HEK293 (cell line): ENCODE measurements around the gene CIC.

Experiments used
- BCL11A ChIP-seq: fragments of 450-650 bp; formaldehyde crosslinking; IDR thresholded peaks from 2 replicates; pipeline ENCODE4 v1.5.1; 2016; ENCODE audit warnings: low read depth, missing biosample characterization, missing genetic modification characterization
- BCL6B ChIP-seq: fragments of 450-650 bp; formaldehyde crosslinking; IDR thresholded peaks from 2 replicates; pipeline ENCODE4 v1.5.1; 2017; ENCODE audit warnings: missing biosample characterization, missing genetic modification characterization
- HIC1 ChIP-seq: fragments of 450-650 bp; formaldehyde crosslinking; IDR thresholded peaks from 2 replicates; pipeline ENCODE4 v1.5.1; 2016; ENCODE audit warnings: missing biosample characterization, missing genetic modification characterization
- IKZF3 ChIP-seq: fragments of 450-650 bp; IDR thresholded peaks from 2 replicates; pipeline ENCODE4 v1.5.0; 2018; ENCODE audit warnings: missing biosample characterization, mild to moderate bottlenecking, missing genetic modification characterization, moderate library complexity
- KLF9 ChIP-seq: fragments of 450-650 bp; formaldehyde crosslinking; IDR thresholded peaks from 2 replicates; pipeline ENCODE4 v1.5.1; 2016; ENCODE audit warnings: missing biosample characterization, missing genetic modification characterization, low read depth
- PRDM1 ChIP-seq: fragments of 450-650 bp; formaldehyde crosslinking; IDR thresholded peaks from 2 replicates; pipeline ENCODE4; 2016; ENCODE audit warnings: missing biosample characterization, missing genetic modification characterization
- RBAK ChIP-seq: fragments of 450-650 bp; formaldehyde crosslinking; IDR thresholded peaks from 2 replicates; pipeline ENCODE4 v1.5.1; 2016; ENCODE audit warnings: missing biosample characterization, missing genetic modification characterization
- WT1 ChIP-seq: fragments of 450-650 bp; formaldehyde crosslinking; IDR thresholded peaks from 2 replicates; pipeline ENCODE4 v1.5.1; 2016; ENCODE audit warnings: missing biosample characterization, missing genetic modification characterization
- ZBTB17 ChIP-seq: fragments of 450-650 bp; formaldehyde crosslinking; IDR thresholded peaks from 2 replicates; pipeline ENCODE4 v1.5.1; 2016; ENCODE audit warnings: missing biosample characterization, missing genetic modification characterization
- ZBTB21 ChIP-seq: fragments of 450-650 bp; formaldehyde crosslinking; IDR thresholded peaks from 2 replicates; pipeline ENCODE4 v1.5.1; 2017; ENCODE audit warnings: missing biosample characterization, missing genetic modification characterization
- ZBTB48 ChIP-seq: fragments of 450-650 bp; formaldehyde crosslinking; IDR thresholded peaks from 2 replicates; pipeline ENCODE4 v1.5.1; 2016; ENCODE audit warnings: missing biosample characterization, missing genetic modification characterization
- ZBTB8A ChIP-seq: fragments of 450-650 bp; formaldehyde crosslinking; IDR thresholded peaks from 2 replicates; pipeline ENCODE4 v1.5.1; 2016; ENCODE audit warnings: missing biosample characterization, missing genetic modification characterization
- ZFHX2 ChIP-seq: fragments of 450-650 bp; formaldehyde crosslinking; conservative IDR thresholded peaks from 2 replicates; pipeline ENCODE4 v1.5.1; 2016; ENCODE audit warnings: missing biosample characterization, missing genetic modification characterization
- ZNF10 ChIP-seq: fragments of 450-650 bp; formaldehyde crosslinking; IDR thresholded peaks from 2 replicates; pipeline ENCODE4 v1.5.1; 2017; ENCODE audit warnings: missing biosample characterization, missing genetic modification characterization
- ZNF132 ChIP-seq: fragments of 450-650 bp; formaldehyde crosslinking; IDR thresholded peaks from 2 replicates; pipeline ENCODE4 v1.5.1; 2017; ENCODE audit warnings: missing biosample characterization, missing genetic modification characterization, borderline replicate concordance
- ZNF324 ChIP-seq: fragments of 450-650 bp; formaldehyde crosslinking; IDR thresholded peaks from 2 replicates; pipeline ENCODE4 v1.5.1; 2016; ENCODE audit warnings: missing biosample characterization, missing genetic modification characterization
- ZNF510 ChIP-seq: fragments of 450-650 bp; formaldehyde crosslinking; IDR thresholded peaks from 2 replicates; pipeline ENCODE4 v1.5.1; 2018; ENCODE audit warnings: mild to moderate bottlenecking, missing genetic modification characterization, missing biosample characterization; ENCODE audit not compliant: insufficient replicate concordance
- ZNF514 ChIP-seq: fragments of 450-650 bp; formaldehyde crosslinking; IDR thresholded peaks from 2 replicates; pipeline ENCODE4 v1.5.1; 2016; ENCODE audit warnings: missing biosample characterization, missing genetic modification characterization
- ZNF549 ChIP-seq: fragments of 450-650 bp; IDR thresholded peaks from 2 replicates; pipeline ENCODE4 v1.5.1; 2018; ENCODE audit warnings: missing biosample characterization, missing genetic modification characterization, mild to moderate bottlenecking, inconsistent platforms, moderate library complexity
- ZNF580 ChIP-seq: fragments of 450-650 bp; formaldehyde crosslinking; IDR thresholded peaks from 2 replicates; pipeline ENCODE4 v1.5.1; 2016; ENCODE audit warnings: missing biosample characterization, missing genetic modification characterization
- ZNF600 ChIP-seq: fragments of 450-650 bp; formaldehyde crosslinking; IDR thresholded peaks from 2 replicates; pipeline ENCODE4 v1.5.1; 2016; ENCODE audit warnings: missing biosample characterization, missing genetic modification characterization
- ZNF621 ChIP-seq: fragments of 450-650 bp; formaldehyde crosslinking; IDR thresholded peaks from 2 replicates; pipeline ENCODE4 v1.5.1; 2017; ENCODE audit warnings: missing biosample characterization, missing genetic modification characterization
- ZNF623 ChIP-seq: fragments of 450-650 bp; formaldehyde crosslinking; IDR thresholded peaks from 2 replicates; pipeline ENCODE4 v1.5.1; 2016; ENCODE audit warnings: missing biosample characterization, missing genetic modification characterization
- ZNF660 ChIP-seq: fragments of 450-650 bp; IDR thresholded peaks from 2 replicates; pipeline ENCODE4 v1.5.1; 2018; ENCODE audit warnings: missing biosample characterization, mild to moderate bottlenecking, missing genetic modification characterization
- ZNF777 ChIP-seq: fragments of 450-650 bp; formaldehyde crosslinking; IDR thresholded peaks from 2 replicates; pipeline ENCODE4 v1.5.1; 2017; ENCODE audit warnings: missing biosample characterization, missing genetic modification characterization, borderline replicate concordance
- ZNF843 ChIP-seq: fragments of 450-650 bp; formaldehyde crosslinking; IDR thresholded peaks from 2 replicates; pipeline ENCODE4 v1.5.1; 2016; ENCODE audit warnings: missing biosample characterization, missing genetic modification characterization
- TF ChIP-seq, protein P1 (sequence below): fragments of 450-650 bp; formaldehyde crosslinking; IDR thresholded peaks from 2 replicates; pipeline ENCODE4 v1.5.1; 2017; ENCODE audit warnings: missing biosample characterization, mild to moderate bottlenecking, missing genetic modification characterization, moderate library complexity
- TF ChIP-seq, protein P2 (sequence below): fragments of 450-650 bp; formaldehyde crosslinking; IDR thresholded peaks from 2 replicates; pipeline ENCODE4 v1.5.1; 2016; ENCODE audit warnings: missing biosample characterization, missing genetic modification characterization
- TF ChIP-seq, protein P3 (sequence below): fragments of 450-650 bp; formaldehyde crosslinking; IDR thresholded peaks from 2 replicates; pipeline ENCODE4 v1.5.1; 2017; ENCODE audit warnings: missing biosample characterization, missing genetic modification characterization
- TF ChIP-seq, protein P4 (sequence below): fragments of 450-650 bp; formaldehyde crosslinking; IDR thresholded peaks from 2 replicates; pipeline ENCODE4 v1.5.1; 2017; ENCODE audit warnings: missing biosample characterization, missing genetic modification characterization

CIC gene

GRCh38 chr19:42242512-42243409, 26.3 kb upstream of the CIC start, which contains the start of gene GSK3A (continued):
- TF ChIP-seq ZNF580 (peak; percentile 87; the same call in 1 of the 2 replicates), BCL6B (tag by site-specific recombination) (peak; percentile 93), ZNF623 (tag by site-specific recombination) (no peak), ZBTB48 (tag by site-specific recombination) (peak; percentile 26; the same call in 1 of the 2 replicates), ZNF510 (tag by site-specific recombination) (no peak), ZNF621 (no peak), ZNF660 (tag by site-specific recombination) (peak; percentile 79), ZNF324 (tag by site-specific recombination) (peak; percentile 90; the same call in 1 of the 2 replicates), PRDM1 (tag by site-specific recombination) (no peak), HIC1 (tag by site-specific recombination) (no peak), BCL11A (tag by site-specific recombination) (0 out of 2 replicates have a peak, but pooled peaks have one; percentile 46), ZBTB8A (tag by site-specific recombination) (peak; percentile 36), KLF9 (tag by site-specific recombination) (peak; percentile 90), ZNF777 (tag by site-specific recombination) (no peak; the same call in 1 of the 2 replicates), WT1 (tag by site-specific recombination) (0 out of 2 replicates have a peak, but pooled peaks have one; percentile 21), IKZF3 (tag by site-specific recombination) (peak; percentile 76), ZNF514 (tag by site-specific recombination) (no peak), ZNF600 (tag by site-specific recombination) (peak; percentile 96), ZNF10 (tag by site-specific recombination) (no peak), ZNF132 (tag by site-specific recombination) (no peak), ZBTB17 (peak; percentile 99), RBAK (tag by site-specific recombination) (no peak), ZNF843 (tag by site-specific recombination) (peak; percentile 68), ZBTB21 (tag by site-specific recombination) (peak; percentile 73), ZNF549 (no peak), ZFHX2 (tag by site-specific recombination) (peak; percentile 76)
- TF ChIP-seq, protein P1, sequence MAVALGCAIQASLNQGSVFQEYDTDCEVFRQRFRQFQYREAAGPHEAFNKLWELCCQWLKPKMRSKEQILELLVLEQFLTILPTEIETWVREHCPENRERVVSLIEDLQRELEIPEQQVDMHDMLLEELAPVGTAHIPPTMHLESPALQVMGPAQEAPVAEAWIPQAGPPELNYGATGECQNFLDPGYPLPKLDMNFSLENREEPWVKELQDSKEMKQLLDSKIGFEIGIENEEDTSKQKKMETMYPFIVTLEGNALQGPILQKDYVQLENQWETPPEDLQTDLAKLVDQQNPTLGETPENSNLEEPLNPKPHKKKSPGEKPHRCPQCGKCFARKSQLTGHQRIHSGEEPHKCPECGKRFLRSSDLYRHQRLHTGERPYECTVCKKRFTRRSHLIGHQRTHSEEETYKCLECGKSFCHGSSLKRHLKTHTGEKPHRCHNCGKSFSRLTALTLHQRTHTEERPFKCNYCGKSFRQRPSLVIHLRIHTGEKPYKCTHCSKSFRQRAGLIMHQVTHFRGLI (tag by site-specific recombination), result peak; percentile 7; the same call in 1 of the 2 replicates
- TF ChIP-seq, protein P2, sequence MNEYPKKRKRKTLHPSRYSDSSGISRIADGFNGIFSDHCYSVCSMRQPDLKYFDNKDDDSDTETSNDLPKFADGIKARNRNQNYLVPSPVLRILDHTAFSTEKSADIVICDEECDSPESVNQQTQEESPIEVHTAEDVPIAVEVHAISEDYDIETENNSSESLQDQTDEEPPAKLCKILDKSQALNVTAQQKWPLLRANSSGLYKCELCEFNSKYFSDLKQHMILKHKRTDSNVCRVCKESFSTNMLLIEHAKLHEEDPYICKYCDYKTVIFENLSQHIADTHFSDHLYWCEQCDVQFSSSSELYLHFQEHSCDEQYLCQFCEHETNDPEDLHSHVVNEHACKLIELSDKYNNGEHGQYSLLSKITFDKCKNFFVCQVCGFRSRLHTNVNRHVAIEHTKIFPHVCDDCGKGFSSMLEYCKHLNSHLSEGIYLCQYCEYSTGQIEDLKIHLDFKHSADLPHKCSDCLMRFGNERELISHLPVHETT (tag by site-specific recombination), result peak; percentile 71; the same call in 1 of the 2 replicates
- TF ChIP-seq, protein P3, sequence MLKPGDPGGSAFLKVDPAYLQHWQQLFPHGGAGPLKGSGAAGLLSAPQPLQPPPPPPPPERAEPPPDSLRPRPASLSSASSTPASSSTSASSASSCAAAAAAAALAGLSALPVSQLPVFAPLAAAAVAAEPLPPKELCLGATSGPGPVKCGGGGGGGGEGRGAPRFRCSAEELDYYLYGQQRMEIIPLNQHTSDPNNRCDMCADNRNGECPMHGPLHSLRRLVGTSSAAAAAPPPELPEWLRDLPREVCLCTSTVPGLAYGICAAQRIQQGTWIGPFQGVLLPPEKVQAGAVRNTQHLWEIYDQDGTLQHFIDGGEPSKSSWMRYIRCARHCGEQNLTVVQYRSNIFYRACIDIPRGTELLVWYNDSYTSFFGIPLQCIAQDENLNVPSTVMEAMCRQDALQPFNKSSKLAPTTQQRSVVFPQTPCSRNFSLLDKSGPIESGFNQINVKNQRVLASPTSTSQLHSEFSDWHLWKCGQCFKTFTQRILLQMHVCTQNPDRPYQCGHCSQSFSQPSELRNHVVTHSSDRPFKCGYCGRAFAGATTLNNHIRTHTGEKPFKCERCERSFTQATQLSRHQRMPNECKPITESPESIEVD (tag by site-specific recombination), result no peak
- TF ChIP-seq, protein P4, sequence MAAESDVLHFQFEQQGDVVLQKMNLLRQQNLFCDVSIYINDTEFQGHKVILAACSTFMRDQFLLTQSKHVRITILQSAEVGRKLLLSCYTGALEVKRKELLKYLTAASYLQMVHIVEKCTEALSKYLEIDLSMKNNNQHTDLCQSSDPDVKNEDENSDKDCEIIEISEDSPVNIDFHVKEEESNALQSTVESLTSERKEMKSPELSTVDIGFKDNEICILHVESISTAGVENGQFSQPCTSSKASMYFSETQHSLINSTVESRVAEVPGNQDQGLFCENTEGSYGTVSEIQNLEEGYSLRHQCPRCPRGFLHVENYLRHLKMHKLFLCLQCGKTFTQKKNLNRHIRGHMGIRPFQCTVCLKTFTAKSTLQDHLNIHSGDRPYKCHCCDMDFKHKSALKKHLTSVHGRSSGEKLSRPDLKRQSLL (tag by site-specific recombination), result peak; percentile 72
